ENCODE results near the gene FAM83G.

FAM83G gene

GRCh38 chr17:18968345-18968744, 36.2 kb downstream of the FAM83G start:
- Histone ChIP-seq H3K27me3 (no peaks in the 10 kb centered on the region), H3K9ac (peak overlapping the region; percentile 58), H3K36me3 (no peaks in the 10 kb centered on the region), H3K4me2 (peak overlapping the region; percentile 71), H3K4me1 (peaks cover 29% of the 10 kb centered on the region), H3K4me3 (no peak overlapping the region), H3K27ac (peak overlapping the region; percentile 74), H4K20me1 (no peaks in the 10 kb centered on the region), H3K9me3 (no peaks in the 10 kb centered on the region)
- no peak for TF ChIP-seq Cebpa-rat (IDR thresholded peaks at IDR 0.05)

GRCh38 chr17:18967916-18968315, 36.6 kb downstream of the FAM83G start:
- no peaks in the 10 kb centered on the region for H3K36me3 ChIP-seq
- no peaks in the 10 kb centered on the region for H3K27me3 ChIP-seq
- H3K4me1 ChIP-seq = peaks cover 28% of the 10 kb centered on the region
- no peaks in the 10 kb centered on the region for H3K9me3 ChIP-seq
- no peaks in the 10 kb centered on the region for H4K20me1 ChIP-seq
- H3K9ac ChIP-seq = peak overlapping the region; percentile 58
- H3K4me2 ChIP-seq = peak overlapping the region; percentile 71
- TF ChIP-seq Cebpa-rat (IDR thresholded peaks at IDR 0.05) = no peak
- H3K4me3 ChIP-seq = no peak overlapping the region
- H3K27ac ChIP-seq = peak overlapping the region; percentile 74

- H3K4me1 ChIP-seq = peaks cover 24% of the 10 kb centered on the region
- no peaks in the 10 kb centered on the region for H3K36me3 ChIP-seq
- H3K27me3 ChIP-seq = no peaks in the 10 kb centered on the region
- TF ChIP-seq Cebpa-rat (IDR thresholded peaks at IDR 0.05) = no peak
- H3K27ac ChIP-seq = peak overlapping the region; percentile 18; the same call in 1 of the 2 replicates
- 0 out of 2 replicates have a peak overlapping the region, but pooled peaks have one; percentile 71 for H3K4me2 ChIP-seq
- no peak overlapping the region for H3K9ac ChIP-seq
- no peak overlapping the region for H3K4me3 ChIP-seq
- H3K9me3 ChIP-seq = no peaks in the 10 kb centered on the region
- H4K20me1 ChIP-seq = no peaks in the 10 kb centered on the region
These were observed 37.5 kb downstream of the FAM83G start for GRCh38 chr17:18966831-18967624.

GRCh38 chr17:18965530-18966236, 38.9 kb downstream of the FAM83G start:
- Histone ChIP-seq H3K36me3 (no peaks in the 10 kb centered on the region), H3K4me3 (no peak overlapping the region), H3K4me2 (no peak overlapping the region), H3K9me3 (no peaks in the 10 kb centered on the region), H4K20me1 (no peaks in the 10 kb centered on the region), H3K27ac (no peak overlapping the region), H3K4me1 (peaks cover 24% of the 10 kb centered on the region), H3K9ac (no peak overlapping the region), H3K27me3 (no peaks in the 10 kb centered on the region)
- no peak for TF ChIP-seq Cebpa-rat (IDR thresholded peaks at IDR 0.05)

- no peak overlapping the region for H3K27ac ChIP-seq
- TF ChIP-seq Cebpa-rat (IDR thresholded peaks at IDR 0.05) = no peak
- no peaks in the 10 kb centered on the region for H3K36me3 ChIP-seq
- H3K27me3 ChIP-seq = no peaks in the 10 kb centered on the region
- no peaks in the 10 kb centered on the region for H3K9me3 ChIP-seq
- H3K4me1 ChIP-seq = peaks cover 23% of the 10 kb centered on the region
- H3K9ac ChIP-seq = no peak overlapping the region
- H3K4me3 ChIP-seq = no peak overlapping the region
- H4K20me1 ChIP-seq = no peaks in the 10 kb centered on the region
- H3K4me2 ChIP-seq = no peak overlapping the region
These were observed 40.0 kb downstream of the FAM83G start for GRCh38 chr17:18964550-18964949.

- Histone ChIP-seq H3K9ac (no peak overlapping the region), H3K27ac (no peak overlapping the region)
These were observed 40.6 kb downstream of the FAM83G start for GRCh38 chr17:18964018-18964351.

GRCh38 chr17:18963126-18964017, 41.2 kb downstream of the FAM83G start:
- Histone ChIP-seq H3K4me1 (peaks cover 11% of the 10 kb centered on the region), H3K4me2 (no peak overlapping the region), H3K9me3 (no peaks in the 10 kb centered on the region), H4K20me1 (no peaks in the 10 kb centered on the region), H3K9ac (no peak overlapping the region), H3K36me3 (no peaks in the 10 kb centered on the region), H3K4me3 (no peak overlapping the region), H3K27ac (no peak overlapping the region), H3K27me3 (no peaks in the 10 kb centered on the region)
- no peak for TF ChIP-seq Cebpa-rat (IDR thresholded peaks at IDR 0.05)

More at GRCh38 chr17:18964018-18964351, 40.6 kb downstream of the FAM83G start:
- Histone ChIP-seq H3K4me3 (no peak overlapping the region), H4K20me1 (no peaks in the 10 kb centered on the region), H3K4me1 (peaks cover 17% of the 10 kb centered on the region), H3K9me3 (no peaks in the 10 kb centered on the region), H3K36me3 (no peaks in the 10 kb centered on the region), H3K27me3 (no peaks in the 10 kb centered on the region), H3K4me2 (no peak overlapping the region)
- no peak for TF ChIP-seq Cebpa-rat (IDR thresholded peaks at IDR 0.05)

GRCh38 chr17:18962494-18962815, 42.1 kb downstream of the FAM83G start:
- Histone ChIP-seq H3K9ac (no peak overlapping the region), H3K4me3 (no peak overlapping the region), H4K20me1 (no peaks in the 10 kb centered on the region), H3K27ac (no peak overlapping the region), H3K36me3 (no peaks in the 10 kb centered on the region), H3K27me3 (no peaks in the 10 kb centered on the region), H3K9me3 (no peaks in the 10 kb centered on the region), H3K4me2 (no peak overlapping the region), H3K4me1 (peaks cover 2% of the 10 kb centered on the region; the same call in 1 of the 2 replicates)
- no peak for TF ChIP-seq Cebpa-rat (IDR thresholded peaks at IDR 0.05)

GRCh38 chr17:18961634-18962493, 42.7 kb downstream of the FAM83G start:
- Histone ChIP-seq H4K20me1 (no peaks in the 10 kb centered on the region), H3K4me1 (no peaks in the 10 kb centered on the region; the same call in 1 of the 2 replicates), H3K4me2 (no peak overlapping the region), H3K27ac (no peak overlapping the region), H3K9ac (no peak overlapping the region), H3K36me3 (no peaks in the 10 kb centered on the region), H3K27me3 (no peaks in the 10 kb centered on the region), H3K4me3 (no peak overlapping the region), H3K9me3 (no peaks in the 10 kb centered on the region)
- no peak for TF ChIP-seq Cebpa-rat (IDR thresholded peaks at IDR 0.05)

All from BLaER1 (cell line).